Measurements from ENCODE around the gene RIPOR2.

The RIPOR2 gene

DNA sequence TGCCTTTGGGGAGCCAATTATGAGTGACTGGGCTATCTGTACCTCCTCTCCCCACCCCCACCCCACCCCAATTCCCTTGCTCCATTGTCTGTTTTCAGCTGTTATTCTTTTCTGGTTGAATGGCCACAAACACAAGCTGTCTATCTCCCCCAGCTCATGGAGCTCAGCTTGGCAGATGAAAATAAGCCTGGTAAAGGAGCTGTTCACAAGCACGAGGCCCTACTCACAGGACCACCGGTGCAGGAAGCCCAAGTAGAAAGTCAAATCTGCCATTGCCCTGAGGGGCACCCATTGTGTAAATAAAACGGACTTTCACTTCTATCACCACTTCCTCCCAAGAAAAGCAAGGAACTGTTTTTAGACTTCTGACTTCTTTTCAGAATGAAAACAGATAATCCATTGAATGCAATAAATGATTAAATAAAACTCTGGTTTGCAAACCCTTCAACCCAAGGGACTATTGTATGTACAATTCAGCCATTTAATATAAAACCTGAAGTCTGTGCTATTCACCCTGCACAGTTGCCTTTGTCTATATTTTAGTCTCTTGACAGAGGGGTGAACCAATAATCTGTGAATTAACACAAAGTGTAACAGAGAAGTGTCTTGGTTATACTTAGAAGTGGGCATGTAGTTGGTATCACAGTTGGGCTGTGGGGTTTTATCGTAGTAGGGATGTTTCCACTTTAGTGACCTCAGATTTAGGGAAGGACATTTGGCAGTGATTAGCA, 27.7 kb downstream of the RIPOR2 start:
- H3K27ac ChIP-seq (ENCODE audit: low read depth in 2 of 2, low read length in 2 of 2) = peak overlapping the region in 1 of 2 donors; percentile 6
- no peak overlapping the region for H3K9ac ChIP-seq (ENCODE audit: low read depth in 1 of 2, low read length in 2 of 2)
- peak overlapping the region in 1 of 2 donors; percentile 15 for H3K4me3 ChIP-seq (ENCODE audit: low read length in 2 of 2)
- peaks cover 8 to 9% of the 10 kb centered on the region in 2 donors for H3K4me1 ChIP-seq (ENCODE audit: control insufficient read depth in 2 of 2, insufficient read depth in 2 of 2, low read length in 2 of 2)
- H3K36me3 ChIP-seq (ENCODE audit: control insufficient read depth in 2 of 2, insufficient read depth in 2 of 2, low read length in 2 of 2) = no peaks in the 10 kb centered on the region
- no peaks in the 10 kb centered on the region for H3K9me3 ChIP-seq (ENCODE audit: control insufficient read depth in 2 of 2, low read length in 2 of 2)
- peaks cover 16 to 24% of the 10 kb centered on the region in 2 donors for H3K27me3 ChIP-seq (ENCODE audit: control insufficient read depth in 2 of 2, insufficient read depth in 2 of 2, low read length in 2 of 2)

DNA sequence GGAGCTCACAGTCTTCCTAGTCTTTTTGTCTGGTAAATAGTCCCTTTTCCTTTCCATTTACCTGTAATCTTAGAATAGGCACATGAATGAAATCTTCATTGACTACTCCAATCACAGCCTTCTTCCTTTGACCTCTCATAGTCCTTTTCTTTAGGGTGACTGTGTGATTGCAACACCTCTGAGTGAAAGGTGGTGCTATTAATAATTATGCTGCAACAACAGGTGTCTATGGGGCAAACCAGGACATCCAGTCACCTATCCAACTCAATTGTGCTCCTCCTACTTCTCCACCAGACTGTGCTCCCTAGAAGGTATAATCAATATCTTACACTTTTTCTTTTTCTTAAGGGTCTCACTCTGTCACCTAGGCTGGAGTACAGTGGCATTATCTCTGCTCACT, 29.4 kb downstream of the RIPOR2 start:
- H3K4me3 ChIP-seq (ENCODE audit: low read length in 2 of 2) = no peak overlapping the region
- H3K36me3 ChIP-seq (ENCODE audit: control insufficient read depth in 2 of 2, insufficient read depth in 2 of 2, low read length in 2 of 2) = no peaks in the 10 kb centered on the region
- H3K27me3 ChIP-seq (ENCODE audit: control insufficient read depth in 2 of 2, insufficient read depth in 2 of 2, low read length in 2 of 2) = peaks cover 4 to 12% of the 10 kb centered on the region in 2 donors
- H3K4me1 ChIP-seq (ENCODE audit: control insufficient read depth in 2 of 2, insufficient read depth in 2 of 2, low read length in 2 of 2) = peaks cover 2% of the 10 kb centered on the region in 2 donors
- no peak overlapping the region for H3K27ac ChIP-seq (ENCODE audit: low read depth in 2 of 2, low read length in 2 of 2)
- H3K9ac ChIP-seq (ENCODE audit: low read depth in 1 of 2, low read length in 2 of 2) = no peak overlapping the region
- no peaks in the 10 kb centered on the region for H3K9me3 ChIP-seq (ENCODE audit: control insufficient read depth in 2 of 2, low read length in 2 of 2)

DNA sequence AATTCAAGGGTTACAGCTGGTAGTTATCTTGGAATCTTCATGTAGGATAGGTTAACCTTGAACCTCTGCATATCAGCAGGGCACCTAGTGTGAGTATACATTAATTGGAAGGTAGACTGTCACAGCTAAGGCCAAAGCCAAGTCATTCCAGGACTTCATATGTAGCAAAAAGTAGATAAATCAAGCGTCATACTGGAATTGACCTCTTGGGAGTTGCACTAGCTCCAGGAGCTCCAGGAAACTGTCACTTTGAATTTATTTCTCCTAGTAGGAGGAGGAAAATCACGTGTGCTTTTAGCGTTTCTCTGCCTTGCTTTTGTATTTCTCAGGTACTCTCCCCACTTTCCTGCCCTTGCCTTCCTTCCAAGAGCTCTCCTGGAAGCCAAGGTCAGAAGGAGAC, 30.3 kb downstream of the RIPOR2 start:
- no peaks in the 10 kb centered on the region for H3K9me3 ChIP-seq (ENCODE audit: control insufficient read depth in 2 of 2, low read length in 2 of 2)
- no peaks in the 10 kb centered on the region for H3K4me1 ChIP-seq (ENCODE audit: control insufficient read depth in 2 of 2, insufficient read depth in 2 of 2, low read length in 2 of 2)
- no peak overlapping the region for H3K4me3 ChIP-seq (ENCODE audit: low read length in 2 of 2)
- H3K27me3 ChIP-seq (ENCODE audit: control insufficient read depth in 2 of 2, insufficient read depth in 2 of 2, low read length in 2 of 2) = peaks cover 4 to 7% of the 10 kb centered on the region in 2 donors
- no peak overlapping the region for H3K9ac ChIP-seq (ENCODE audit: low read depth in 1 of 2, low read length in 2 of 2)
- H3K36me3 ChIP-seq (ENCODE audit: control insufficient read depth in 2 of 2, insufficient read depth in 2 of 2, low read length in 2 of 2) = no peaks in the 10 kb centered on the region
- no peak overlapping the region for H3K27ac ChIP-seq (ENCODE audit: low read depth in 2 of 2, low read length in 2 of 2)

DNA sequence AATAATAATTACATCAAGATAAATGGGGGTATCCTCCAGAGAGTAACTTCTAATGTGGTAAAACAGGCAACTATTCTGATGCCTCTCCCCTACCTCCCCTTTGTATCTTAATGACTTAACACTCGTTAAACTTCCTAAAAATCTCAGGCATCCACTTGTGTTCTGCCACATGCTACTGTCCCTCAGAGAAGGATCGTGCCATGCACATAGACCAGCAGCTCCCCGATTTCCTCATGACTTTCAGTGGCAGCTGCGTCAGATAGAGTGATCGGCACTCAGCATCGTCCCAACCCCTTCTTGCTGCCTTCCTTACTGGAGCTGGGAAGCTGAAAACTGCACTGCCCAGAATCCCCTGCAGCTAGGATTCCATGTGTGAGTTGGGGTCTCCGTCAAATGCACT, 32.1 kb downstream of the RIPOR2 start:
- H3K36me3 ChIP-seq (ENCODE audit: control insufficient read depth in 2 of 2, insufficient read depth in 2 of 2, low read length in 2 of 2) = no peaks in the 10 kb centered on the region
- H3K9me3 ChIP-seq (ENCODE audit: control insufficient read depth in 2 of 2, low read length in 2 of 2) = no peaks in the 10 kb centered on the region
- H3K27me3 ChIP-seq (ENCODE audit: control insufficient read depth in 2 of 2, insufficient read depth in 2 of 2, low read length in 2 of 2) = no peaks in the 10 kb centered on the region
- no peaks in the 10 kb centered on the region for H3K4me1 ChIP-seq (ENCODE audit: control insufficient read depth in 2 of 2, insufficient read depth in 2 of 2, low read length in 2 of 2)
- H3K27ac ChIP-seq (ENCODE audit: low read depth in 2 of 2, low read length in 2 of 2) = no peak overlapping the region
- H3K9ac ChIP-seq (ENCODE audit: low read depth in 1 of 2, low read length in 2 of 2) = no peak overlapping the region
- H3K4me3 ChIP-seq (ENCODE audit: low read length in 2 of 2) = no peak overlapping the region

DNA sequence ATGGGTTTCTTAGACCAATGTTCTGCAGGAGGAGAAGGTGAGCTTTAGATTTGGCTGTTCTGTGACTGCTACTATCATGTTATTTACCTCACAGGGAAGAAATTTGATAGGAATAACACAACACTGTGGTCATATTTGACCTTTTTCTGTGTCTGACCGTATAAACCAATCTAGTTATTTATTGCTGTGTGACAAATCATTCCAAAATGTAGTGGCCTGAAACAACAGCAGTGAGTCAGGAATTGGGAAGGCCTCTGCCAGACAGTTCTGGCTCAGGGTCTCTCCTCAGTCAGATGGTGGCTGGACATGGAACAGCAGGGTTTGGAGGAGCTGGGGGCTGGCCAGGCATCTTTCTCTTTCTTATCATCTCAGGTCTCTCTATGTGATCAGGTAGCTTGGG, 33.0 kb downstream of the RIPOR2 start:
- Histone ChIP-seq H3K9ac (ENCODE audit: low read depth in 1 of 2, low read length in 2 of 2) (no peak overlapping the region), H3K4me1 (ENCODE audit: control insufficient read depth in 2 of 2, insufficient read depth in 2 of 2, low read length in 2 of 2) (no peaks in the 10 kb centered on the region), H3K4me3 (ENCODE audit: low read length in 2 of 2) (no peak overlapping the region), H3K9me3 (ENCODE audit: control insufficient read depth in 2 of 2, low read length in 2 of 2) (no peaks in the 10 kb centered on the region), H3K27ac (ENCODE audit: low read depth in 2 of 2, low read length in 2 of 2) (no peak overlapping the region), H3K27me3 (ENCODE audit: control insufficient read depth in 2 of 2, insufficient read depth in 2 of 2, low read length in 2 of 2) (no peaks in the 10 kb centered on the region), H3K36me3 (ENCODE audit: control insufficient read depth in 2 of 2, insufficient read depth in 2 of 2, low read length in 2 of 2) (no peaks in the 10 kb centered on the region)

DNA sequence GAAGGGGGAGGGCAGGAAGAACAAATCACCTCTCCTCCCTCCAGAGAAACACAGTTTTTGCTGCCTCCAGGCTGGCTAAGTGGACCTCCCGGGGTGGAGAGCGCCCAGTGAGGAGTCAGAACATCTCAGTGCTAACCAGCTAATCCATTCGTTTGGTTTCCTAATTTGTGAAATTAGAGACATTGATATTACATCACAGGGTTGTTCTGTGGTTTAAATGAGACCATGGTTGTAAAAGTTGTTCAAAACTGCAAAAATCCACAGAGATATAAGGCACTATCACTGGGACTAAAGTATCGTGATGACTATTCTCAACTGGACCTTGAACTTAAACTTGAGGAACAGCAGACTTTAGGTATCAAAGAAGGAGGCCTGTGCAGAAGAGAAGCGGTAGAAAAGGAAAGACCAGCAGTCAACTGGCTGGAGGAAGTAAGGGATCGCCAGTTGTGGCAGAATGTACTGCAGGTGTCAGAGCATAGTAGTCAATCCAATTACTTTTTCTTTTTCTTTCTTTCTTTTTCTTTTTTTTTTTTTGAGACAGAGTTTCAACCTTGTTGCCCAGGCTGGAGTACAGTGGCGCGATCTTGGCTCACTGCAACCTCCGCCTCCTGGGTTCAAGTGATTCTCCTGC, 33.9 kb downstream of the RIPOR2 start:
- no peaks in the 10 kb centered on the region for H3K9me3 ChIP-seq (ENCODE audit: control insufficient read depth in 2 of 2, low read length in 2 of 2)
- H3K27ac ChIP-seq (ENCODE audit: low read depth in 2 of 2, low read length in 2 of 2) = no peak overlapping the region
- H3K36me3 ChIP-seq (ENCODE audit: control insufficient read depth in 2 of 2, insufficient read depth in 2 of 2, low read length in 2 of 2) = no peaks in the 10 kb centered on the region
- H3K4me3 ChIP-seq (ENCODE audit: low read length in 2 of 2) = no peak overlapping the region
- no peak overlapping the region for H3K9ac ChIP-seq (ENCODE audit: low read depth in 1 of 2, low read length in 2 of 2)
- H3K27me3 ChIP-seq (ENCODE audit: control insufficient read depth in 2 of 2, insufficient read depth in 2 of 2, low read length in 2 of 2) = no peaks in the 10 kb centered on the region
- H3K4me1 ChIP-seq (ENCODE audit: control insufficient read depth in 2 of 2, insufficient read depth in 2 of 2, low read length in 2 of 2) = no peaks in the 10 kb centered on the region

DNA sequence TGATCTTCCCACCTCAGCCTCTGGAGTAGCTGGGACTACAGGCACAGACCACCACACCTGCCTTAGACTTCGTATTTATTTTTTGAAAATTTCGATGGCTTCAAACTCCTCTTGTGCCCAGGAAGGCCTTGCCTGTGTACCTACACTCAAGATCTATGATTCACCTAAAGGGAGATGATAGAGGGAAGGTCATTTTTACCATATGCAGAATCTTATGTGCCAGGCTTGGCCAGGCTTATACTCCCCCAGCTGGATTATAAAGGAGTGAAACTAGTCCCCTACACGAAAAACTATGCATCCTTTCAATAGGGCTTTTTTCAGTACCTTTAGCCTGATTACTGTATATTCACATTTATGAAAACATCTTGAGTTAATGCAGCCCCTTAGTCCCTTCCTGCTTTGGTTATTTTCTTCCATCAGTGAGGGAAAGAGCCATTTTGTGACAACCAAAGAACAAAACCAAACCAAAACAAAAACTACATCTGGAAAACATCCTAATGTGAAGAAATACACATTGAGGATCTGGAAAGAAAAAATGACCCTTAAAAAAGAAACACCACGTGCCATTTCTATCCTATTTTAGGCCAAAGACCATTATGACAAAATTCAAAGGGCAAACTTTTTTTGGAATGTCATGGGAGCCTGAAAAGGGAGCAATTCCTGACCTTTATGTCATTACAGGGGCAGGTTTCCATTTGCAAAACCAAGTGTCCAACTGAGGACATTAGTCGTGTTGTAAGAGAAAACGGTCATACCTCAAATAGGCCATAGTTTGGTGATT, 34.7 kb downstream of the RIPOR2 start:
- Histone ChIP-seq H3K4me3 (ENCODE audit: low read length in 2 of 2) (no peak overlapping the region), H3K36me3 (ENCODE audit: control insufficient read depth in 2 of 2, insufficient read depth in 2 of 2, low read length in 2 of 2) (no peaks in the 10 kb centered on the region), H3K27me3 (ENCODE audit: control insufficient read depth in 2 of 2, insufficient read depth in 2 of 2, low read length in 2 of 2) (no peaks in the 10 kb centered on the region), H3K27ac (ENCODE audit: low read depth in 2 of 2, low read length in 2 of 2) (no peak overlapping the region), H3K4me1 (ENCODE audit: control insufficient read depth in 2 of 2, insufficient read depth in 2 of 2, low read length in 2 of 2) (no peaks in the 10 kb centered on the region), H3K9ac (ENCODE audit: low read depth in 1 of 2, low read length in 2 of 2) (no peak overlapping the region), H3K9me3 (ENCODE audit: control insufficient read depth in 2 of 2, low read length in 2 of 2) (no peaks in the 10 kb centered on the region)

DNA sequence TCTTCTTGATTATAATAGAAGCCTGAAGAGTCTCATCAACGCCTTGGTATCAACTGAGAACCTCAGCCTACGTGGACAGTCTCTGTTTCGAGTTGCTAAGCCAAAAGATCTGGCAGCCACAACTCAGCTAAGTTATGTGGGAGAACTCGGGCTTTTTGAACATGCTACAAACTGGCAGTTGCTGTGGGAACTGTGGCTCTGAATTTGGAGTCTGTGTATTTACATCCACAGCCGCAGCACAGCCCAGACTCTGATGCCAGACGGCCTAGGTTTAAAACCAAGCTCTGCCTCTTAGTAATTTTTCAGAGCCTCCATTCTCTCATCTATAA, 35.8 kb downstream of the RIPOR2 start:
- Histone ChIP-seq H3K27ac (ENCODE audit: low read depth in 2 of 2, low read length in 2 of 2) (no peak overlapping the region), H3K4me3 (ENCODE audit: low read length in 2 of 2) (no peak overlapping the region), H3K4me1 (ENCODE audit: control insufficient read depth in 2 of 2, insufficient read depth in 2 of 2, low read length in 2 of 2) (no peaks in the 10 kb centered on the region), H3K27me3 (ENCODE audit: control insufficient read depth in 2 of 2, insufficient read depth in 2 of 2, low read length in 2 of 2) (no peaks in the 10 kb centered on the region), H3K9me3 (ENCODE audit: control insufficient read depth in 2 of 2, low read length in 2 of 2) (no peaks in the 10 kb centered on the region), H3K9ac (ENCODE audit: low read depth in 1 of 2, low read length in 2 of 2) (no peak overlapping the region), H3K36me3 (ENCODE audit: control insufficient read depth in 2 of 2, insufficient read depth in 2 of 2, low read length in 2 of 2) (no peaks in the 10 kb centered on the region)

DNA sequence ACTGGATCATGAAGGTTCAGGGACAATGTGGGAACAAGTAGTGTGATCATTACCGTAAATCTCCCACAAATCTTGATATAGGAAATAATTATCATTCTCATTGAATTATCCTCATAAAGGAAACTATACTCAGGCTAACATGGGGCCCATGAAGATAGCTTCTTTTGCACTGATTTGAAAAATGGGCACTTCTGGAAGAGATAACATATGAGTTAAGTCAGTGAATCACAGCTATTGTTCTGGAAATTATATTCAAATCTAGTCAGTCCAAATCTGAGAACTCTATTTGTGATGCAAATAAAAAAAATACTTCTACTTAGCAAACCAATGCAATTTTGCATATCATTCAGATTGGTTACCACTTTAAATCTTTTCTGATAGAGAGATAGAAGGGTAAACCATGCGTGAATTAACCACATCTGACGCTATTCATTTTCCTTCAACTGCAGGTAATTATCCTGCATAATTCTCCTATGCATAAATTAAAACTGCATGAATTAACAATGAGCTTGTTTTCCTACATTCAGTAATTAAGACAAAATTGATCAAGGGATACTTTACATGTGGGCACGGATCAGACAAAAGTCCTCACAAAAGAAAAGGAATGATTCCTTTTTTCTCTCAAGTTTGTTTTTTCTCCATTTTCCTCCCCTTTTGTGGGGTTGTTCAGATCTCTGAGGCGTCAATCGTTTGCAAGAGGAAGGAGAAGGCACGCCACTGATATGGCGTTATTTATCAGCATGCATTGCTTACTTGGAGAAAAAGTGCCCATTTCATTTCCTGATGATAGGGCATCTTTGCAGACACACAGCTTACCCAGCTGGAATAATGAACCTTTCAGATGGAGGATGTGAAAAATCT, 36.4 kb downstream of the RIPOR2 start:
- Histone ChIP-seq H3K9ac (ENCODE audit: low read depth in 1 of 2, low read length in 2 of 2) (no peak overlapping the region), H3K9me3 (ENCODE audit: control insufficient read depth in 2 of 2, low read length in 2 of 2) (no peaks in the 10 kb centered on the region), H3K4me1 (ENCODE audit: control insufficient read depth in 2 of 2, insufficient read depth in 2 of 2, low read length in 2 of 2) (no peaks in the 10 kb centered on the region), H3K27me3 (ENCODE audit: control insufficient read depth in 2 of 2, insufficient read depth in 2 of 2, low read length in 2 of 2) (no peaks in the 10 kb centered on the region), H3K27ac (ENCODE audit: low read depth in 2 of 2, low read length in 2 of 2) (no peak overlapping the region), H3K4me3 (ENCODE audit: low read length in 2 of 2) (no peak overlapping the region), H3K36me3 (ENCODE audit: control insufficient read depth in 2 of 2, insufficient read depth in 2 of 2, low read length in 2 of 2) (no peaks in the 10 kb centered on the region)

All from mucosa of rectum (tissue), 2 donors.